ENCODE measurements around the gene TBATA.

DNA sequence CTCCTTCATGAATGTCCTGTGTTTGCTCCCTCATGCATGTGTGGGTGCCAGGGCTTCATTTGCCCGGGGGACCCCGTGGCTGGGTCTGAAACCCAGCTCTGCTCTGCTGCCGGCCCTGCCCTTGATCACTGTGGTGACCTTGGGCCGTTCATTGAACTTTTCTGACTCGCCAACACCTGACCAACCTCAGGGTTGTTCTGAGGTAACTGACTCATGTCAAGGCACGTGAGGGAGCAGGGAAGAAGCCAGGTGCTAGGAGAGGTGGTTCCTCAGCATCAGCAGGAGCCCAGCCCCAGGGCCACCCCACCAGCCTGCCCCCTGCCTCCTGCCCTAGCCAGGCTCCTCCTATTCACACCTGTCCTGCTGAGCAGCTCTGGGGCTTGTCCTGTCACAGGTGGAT, 47.9 kb downstream of the TBATA start:
- TF ChIP-seq, protein P1, sequence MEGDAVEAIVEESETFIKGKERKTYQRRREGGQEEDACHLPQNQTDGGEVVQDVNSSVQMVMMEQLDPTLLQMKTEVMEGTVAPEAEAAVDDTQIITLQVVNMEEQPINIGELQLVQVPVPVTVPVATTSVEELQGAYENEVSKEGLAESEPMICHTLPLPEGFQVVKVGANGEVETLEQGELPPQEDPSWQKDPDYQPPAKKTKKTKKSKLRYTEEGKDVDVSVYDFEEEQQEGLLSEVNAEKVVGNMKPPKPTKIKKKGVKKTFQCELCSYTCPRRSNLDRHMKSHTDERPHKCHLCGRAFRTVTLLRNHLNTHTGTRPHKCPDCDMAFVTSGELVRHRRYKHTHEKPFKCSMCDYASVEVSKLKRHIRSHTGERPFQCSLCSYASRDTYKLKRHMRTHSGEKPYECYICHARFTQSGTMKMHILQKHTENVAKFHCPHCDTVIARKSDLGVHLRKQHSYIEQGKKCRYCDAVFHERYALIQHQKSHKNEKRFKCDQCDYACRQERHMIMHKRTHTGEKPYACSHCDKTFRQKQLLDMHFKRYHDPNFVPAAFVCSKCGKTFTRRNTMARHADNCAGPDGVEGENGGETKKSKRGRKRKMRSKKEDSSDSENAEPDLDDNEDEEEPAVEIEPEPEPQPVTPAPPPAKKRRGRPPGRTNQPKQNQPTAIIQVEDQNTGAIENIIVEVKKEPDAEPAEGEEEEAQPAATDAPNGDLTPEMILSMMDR (optimal IDR thresholded peaks at IDR 0.05 in 1 of 3, IDR thresholded peaks at IDR 0.05 in 1 of 3, conservative IDR thresholded peaks at IDR 0.05 in 1 of 3; ENCODE audit: extremely low read depth in 1 of 3, insufficient read depth in 2 of 3, low read length in 3 of 3): no peak
- TF ChIP-seq EZH2 (IDR thresholded peaks at IDR 0.05; ENCODE audit: low read length): no peak
